ENCODE measurements around the gene ARHGDIG. TPM values are rescaled to one million over a fixed set of nuclear protein-coding genes. Genes with fewer than 3 reads are reported as not detected.

Gene ARHGDIG
- total and polyA plus RNA-seq, 7 experiments from 2014 or later, result 1.2 to 2.1 (median 1.4) TPM; not detected in 4

- ChIA-PET CTCF (no interaction called here), POLR2A (no interaction called here)
- Histone ChIP-seq H3K27ac (ENCODE audit: low read depth, low read length) (no peak overlapping the region), H3K4me3 (ENCODE audit: low read length) (no peak overlapping the region), H3K4me1 (ENCODE audit: control insufficient read depth in 2 of 2, insufficient read depth in 2 of 2, low read length in 2 of 2) (peaks cover 0 to 7% of the 10 kb centered on the region in 2 donors), H3K9me3 (ENCODE audit: control insufficient read depth in 2 of 3, low read length in 3 of 3) (peaks cover 0 to 4% (median 0%) of the 10 kb centered on the region in 3 experiments), H3K36me3 (ENCODE audit: control insufficient read depth in 2 of 3, insufficient read depth in 3 of 3, low read length in 3 of 3) (peaks cover 0 to 12% (median 0%) of the 10 kb centered on the region in 3 experiments), H3K27me3 (ENCODE audit: control insufficient read depth in 2 of 2, insufficient read depth in 2 of 2, low read length in 2 of 2) (no peaks in the 10 kb centered on the region)
- peaks cover 0 to 8% (median 8%) of the 10 kb centered on the region in 7 donors for H3K4me1 Mint-ChIP-seq
- DNase-seq (no peak), ATAC-seq (no peak)
- H3K27me3 Mint-ChIP-seq, result peaks cover 0 to 21% (median 5%) of the 10 kb centered on the region in 5 donors
- H3K36me3 Mint-ChIP-seq, result peaks cover 0 to 5% (median 0%) of the 10 kb centered on the region in 5 donors
- H3K27ac Mint-ChIP-seq, result no peak overlapping the region
- H3K4me3 Mint-ChIP-seq, result no peak overlapping the region
- H3K9me3 Mint-ChIP-seq, result no peaks in the 10 kb centered on the region
- intact Hi-C loops (cut with micrococcal nuclease), result no loop called here
Observed at GRCh38 chr16:282491-282890, 2.1 kb downstream of the ARHGDIG start.

GRCh38 chr16:283033-283805 is 2.8 kb downstream of the ARHGDIG start, which contains the start of gene PDIA2:
TSS of gene PDIA2 (plus strand) at chr16:283164. CDS start at chr16:283170, 6 bp downstream.
- Histone ChIP-seq H3K9me3 (ENCODE audit: control insufficient read depth in 2 of 3, low read length in 3 of 3) (peaks cover 0 to 4% (median 0%) of the 10 kb centered on the region in 3 experiments), H3K4me1 (ENCODE audit: control insufficient read depth in 2 of 2, insufficient read depth in 2 of 2, low read length in 2 of 2) (peaks cover 0 to 7% of the 10 kb centered on the region in 2 donors), H3K4me3 (ENCODE audit: low read length) (no peak within 1 kb of the TSS), H3K27me3 (ENCODE audit: control insufficient read depth in 2 of 2, insufficient read depth in 2 of 2, low read length in 2 of 2) (no peaks in the 10 kb centered on the region), H3K36me3 (ENCODE audit: control insufficient read depth in 2 of 3, insufficient read depth in 3 of 3, low read length in 3 of 3) (peaks cover 0 to 20% (median 0%) of the 10 kb centered on the region in 3 experiments), H3K27ac (ENCODE audit: low read depth, low read length) (no peak within 1 kb of the TSS)
- Mint-ChIP-seq H3K27ac (no peak within 1 kb of the TSS), H3K4me3 (peak within 1 kb of the TSS in 1 of 10 donors; percentile 38), H3K4me1 (peaks cover 0 to 8% (median 8%) of the 10 kb centered on the region in 7 donors), H3K36me3 (peaks cover 0 to 10% (median 4%) of the 10 kb centered on the region in 5 donors), H3K9me3 (no peaks in the 10 kb centered on the region), H3K27me3 (peaks cover 0 to 18% (median 5%) of the 10 kb centered on the region in 5 donors)
- DNase-seq, result no peak
- ChIA-PET CTCF (no interaction called here), POLR2A (no interaction called here)
- ATAC-seq, result no peak
- intact Hi-C loops (cut with micrococcal nuclease), result no loop called here

GRCh38 chr16:284204-285120 is 4.1 kb downstream of the ARHGDIG start:
- POLR2A ChIA-PET, result no interaction called here
- peaks cover 0 to 4% (median 0%) of the 10 kb centered on the region in 3 experiments for H3K9me3 ChIP-seq (ENCODE audit: control insufficient read depth in 2 of 3, low read length in 3 of 3)
- Mint-ChIP-seq H3K9me3 (no peaks in the 10 kb centered on the region), H3K27me3 (peaks cover 0 to 8% (median 0%) of the 10 kb centered on the region in 5 donors), H3K36me3 (peaks cover 0 to 10% (median 4%) of the 10 kb centered on the region in 5 donors), H3K4me3 (no peak overlapping the region), H3K27ac (no peak overlapping the region), H3K4me1 (no peaks in the 10 kb centered on the region)
- DNase-seq (no peak), ATAC-seq (no peak)
- H3K27ac ChIP-seq (ENCODE audit: low read depth, low read length), result no peak overlapping the region
- H3K27me3 ChIP-seq (ENCODE audit: control insufficient read depth in 2 of 2, insufficient read depth in 2 of 2, low read length in 2 of 2), result no peaks in the 10 kb centered on the region
- H3K36me3 ChIP-seq (ENCODE audit: control insufficient read depth in 2 of 3, insufficient read depth in 3 of 3, low read length in 3 of 3), result peaks cover 0 to 32% (median 0%) of the 10 kb centered on the region in 3 experiments
- no peaks in the 10 kb centered on the region for H3K4me1 ChIP-seq (ENCODE audit: control insufficient read depth in 2 of 2, insufficient read depth in 2 of 2, low read length in 2 of 2)
- CTCF ChIA-PET, result no interaction called here
- intact Hi-C loops (cut with micrococcal nuclease), result no loop called here
- no peak overlapping the region for H3K4me3 ChIP-seq (ENCODE audit: low read length)

GRCh38 chr16:285146-286055 is 5.0 kb downstream of the ARHGDIG start:
- no peaks in the 10 kb centered on the region for H3K4me1 Mint-ChIP-seq
- Histone ChIP-seq H3K27ac (ENCODE audit: low read depth, low read length) (no peak overlapping the region), H3K36me3 (ENCODE audit: control insufficient read depth in 2 of 3, insufficient read depth in 3 of 3, low read length in 3 of 3) (peaks cover 0 to 42% (median 0%) of the 10 kb centered on the region in 3 experiments), H3K27me3 (ENCODE audit: control insufficient read depth in 2 of 2, insufficient read depth in 2 of 2, low read length in 2 of 2) (no peaks in the 10 kb centered on the region), H3K4me1 (ENCODE audit: control insufficient read depth in 2 of 2, insufficient read depth in 2 of 2, low read length in 2 of 2) (no peaks in the 10 kb centered on the region), H3K9me3 (ENCODE audit: control insufficient read depth in 2 of 3, low read length in 3 of 3) (peaks cover 0 to 4% (median 0%) of the 10 kb centered on the region in 3 experiments), H3K4me3 (ENCODE audit: low read length) (no peak overlapping the region)
- DNase-seq (no peak), ATAC-seq (no peak)
- no peak overlapping the region for H3K27ac Mint-ChIP-seq
- intact Hi-C loops (cut with micrococcal nuclease), result no loop called here
- no peak overlapping the region for H3K4me3 Mint-ChIP-seq
- ChIA-PET POLR2A (no interaction called here), CTCF (no interaction called here)
- H3K27me3 Mint-ChIP-seq, result peaks cover 0 to 7% (median 0%) of the 10 kb centered on the region in 5 donors
- no peaks in the 10 kb centered on the region for H3K9me3 Mint-ChIP-seq
- H3K36me3 Mint-ChIP-seq, result peaks cover 0 to 12% (median 4%) of the 10 kb centered on the region in 5 donors

GRCh38 chr16:286491-287297 is 6.3 kb downstream of the ARHGDIG start:
- H3K27me3 Mint-ChIP-seq, result peaks cover 0 to 4% (median 0%) of the 10 kb centered on the region in 5 donors
- no peak overlapping the region for H3K27ac ChIP-seq (ENCODE audit: low read depth, low read length)
- intact Hi-C loops (cut with micrococcal nuclease), result no loop called here
- no peak overlapping the region for H3K27ac Mint-ChIP-seq
- DNase-seq (no peak), ATAC-seq (no peak)
- ChIA-PET POLR2A (no interaction called here), CTCF (no interaction called here)
- peaks cover 0 to 4% (median 0%) of the 10 kb centered on the region in 3 experiments for H3K9me3 ChIP-seq (ENCODE audit: control insufficient read depth in 2 of 3, low read length in 3 of 3)
- H3K4me1 ChIP-seq (ENCODE audit: control insufficient read depth in 2 of 2, insufficient read depth in 2 of 2, low read length in 2 of 2), result no peaks in the 10 kb centered on the region
- H3K27me3 ChIP-seq (ENCODE audit: control insufficient read depth in 2 of 2, insufficient read depth in 2 of 2, low read length in 2 of 2), result no peaks in the 10 kb centered on the region
- no peak overlapping the region for H3K4me3 Mint-ChIP-seq
- peaks cover 0 to 54% (median 5%) of the 10 kb centered on the region in 3 experiments for H3K36me3 ChIP-seq (ENCODE audit: control insufficient read depth in 2 of 3, insufficient read depth in 3 of 3, low read length in 3 of 3)
- H3K4me1 Mint-ChIP-seq, result no peaks in the 10 kb centered on the region
- H3K36me3 Mint-ChIP-seq, result peaks cover 0 to 20% (median 4%) of the 10 kb centered on the region in 5 donors
- no peak overlapping the region for H3K4me3 ChIP-seq (ENCODE audit: low read length)
- no peaks in the 10 kb centered on the region for H3K9me3 Mint-ChIP-seq
